WI38 (cell line): ENCODE measurements around the gene CFAP210.

ENCODE experiments used
- H3K4me3 ChIP-seq: 2 replicates; pipeline ENCODE4 v1.5.1; 2011; ENCODE audit warnings: low read depth, mild to moderate bottlenecking, control low read depth, low read length
- TF ChIP-seq, protein P1 (sequence below): IDR thresholded peaks from 2 replicates; pipeline ENCODE4 v1.5.1; 2012; ENCODE audit warnings: low read depth, mild to moderate bottlenecking, control low read depth, low read length

The CFAP210 gene

DNA sequence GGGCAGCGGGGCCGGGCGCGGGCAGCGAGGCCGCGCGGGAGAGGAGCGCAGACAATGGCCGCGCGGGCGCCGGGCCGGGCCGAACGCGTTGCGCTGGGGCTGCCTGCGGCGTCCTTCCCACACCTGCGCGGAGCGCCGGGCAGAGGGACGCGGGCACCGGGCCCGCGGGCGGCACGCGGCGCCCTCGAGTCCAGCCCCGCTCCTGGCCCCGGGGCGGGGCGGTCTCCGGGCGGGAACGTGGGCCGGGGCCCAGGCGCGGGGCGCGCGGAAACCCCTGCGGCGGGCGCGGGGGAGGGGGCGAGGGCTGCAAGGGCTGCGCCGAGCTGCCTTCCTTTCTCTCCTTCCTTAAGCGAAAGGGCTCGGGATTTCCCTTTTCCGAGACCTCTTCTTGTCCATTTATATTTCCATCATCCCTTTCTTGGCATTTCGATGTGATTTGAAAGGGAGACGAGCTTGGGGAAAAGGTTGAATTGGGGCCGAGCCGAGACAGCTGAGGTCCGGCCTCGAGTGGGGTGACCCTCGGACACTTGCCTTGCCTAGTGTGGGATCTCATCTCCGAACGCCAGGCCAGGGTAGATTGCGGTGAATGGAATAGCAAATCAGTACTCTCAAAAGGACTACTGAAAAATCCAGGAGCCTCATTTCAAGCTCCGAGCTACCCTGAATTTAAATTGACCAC is 40.1 kb upstream of the CFAP210 start:
- TF ChIP-seq, protein P1, sequence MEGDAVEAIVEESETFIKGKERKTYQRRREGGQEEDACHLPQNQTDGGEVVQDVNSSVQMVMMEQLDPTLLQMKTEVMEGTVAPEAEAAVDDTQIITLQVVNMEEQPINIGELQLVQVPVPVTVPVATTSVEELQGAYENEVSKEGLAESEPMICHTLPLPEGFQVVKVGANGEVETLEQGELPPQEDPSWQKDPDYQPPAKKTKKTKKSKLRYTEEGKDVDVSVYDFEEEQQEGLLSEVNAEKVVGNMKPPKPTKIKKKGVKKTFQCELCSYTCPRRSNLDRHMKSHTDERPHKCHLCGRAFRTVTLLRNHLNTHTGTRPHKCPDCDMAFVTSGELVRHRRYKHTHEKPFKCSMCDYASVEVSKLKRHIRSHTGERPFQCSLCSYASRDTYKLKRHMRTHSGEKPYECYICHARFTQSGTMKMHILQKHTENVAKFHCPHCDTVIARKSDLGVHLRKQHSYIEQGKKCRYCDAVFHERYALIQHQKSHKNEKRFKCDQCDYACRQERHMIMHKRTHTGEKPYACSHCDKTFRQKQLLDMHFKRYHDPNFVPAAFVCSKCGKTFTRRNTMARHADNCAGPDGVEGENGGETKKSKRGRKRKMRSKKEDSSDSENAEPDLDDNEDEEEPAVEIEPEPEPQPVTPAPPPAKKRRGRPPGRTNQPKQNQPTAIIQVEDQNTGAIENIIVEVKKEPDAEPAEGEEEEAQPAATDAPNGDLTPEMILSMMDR: no peak

GRCh38 chr2:169732583-169733358 is 38.6 kb upstream of the CFAP210 start:
- H3K4me3 ChIP-seq: peak overlapping the region; percentile 62; the same call in 1 of the 2 replicates
- TF ChIP-seq, protein P1: no peak

More for the DNA sequence above, 40.1 kb upstream of the CFAP210 start:
- peak overlapping the region; percentile 62 for H3K4me3 ChIP-seq

DNA sequence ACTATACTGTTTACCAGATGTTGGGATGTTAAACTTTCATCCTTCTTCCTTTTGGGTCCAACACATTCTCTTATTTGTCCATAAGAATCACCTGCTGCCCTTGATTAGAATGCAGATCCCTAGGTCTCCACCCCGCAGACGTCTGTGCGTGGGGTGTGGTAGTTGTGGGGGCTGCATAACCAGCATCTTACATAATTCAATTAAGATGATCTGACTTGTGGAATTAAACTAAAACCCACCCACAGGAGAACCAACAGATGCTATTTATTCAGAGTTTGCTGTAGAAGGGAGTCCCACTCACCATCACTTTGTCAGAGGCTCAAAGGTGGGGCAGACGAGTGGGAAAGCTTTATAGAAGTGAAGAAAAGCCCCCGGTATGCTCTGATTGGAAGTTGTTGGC is 37.9 kb upstream of the CFAP210 start:
- no peak overlapping the region for H3K4me3 ChIP-seq
- TF ChIP-seq, protein P1: no peak

DNA sequence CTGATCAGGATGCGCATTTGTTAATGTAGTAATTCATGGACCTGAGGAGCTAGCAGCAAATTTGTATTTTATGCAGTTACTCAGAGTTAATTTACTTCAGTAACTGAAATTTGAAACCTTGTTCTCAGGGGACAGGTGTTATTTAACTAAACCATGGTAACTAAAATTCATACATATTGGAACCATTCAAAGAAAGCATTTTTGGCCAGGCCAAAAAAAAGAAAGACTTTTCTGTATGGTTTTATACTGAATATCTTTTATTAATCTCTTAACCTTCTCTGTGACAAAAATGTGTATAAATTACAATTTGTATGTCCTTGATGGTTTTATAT is 35.0 kb upstream of the CFAP210 start:
- H3K4me3 ChIP-seq: no peak overlapping the region
- TF ChIP-seq, protein P1: no peak

GRCh38 chr2:169727065-169727464 is 32.9 kb upstream of the CFAP210 start:
- H3K4me3 ChIP-seq: no peak overlapping the region
- TF ChIP-seq, protein P1: no peak

DNA sequence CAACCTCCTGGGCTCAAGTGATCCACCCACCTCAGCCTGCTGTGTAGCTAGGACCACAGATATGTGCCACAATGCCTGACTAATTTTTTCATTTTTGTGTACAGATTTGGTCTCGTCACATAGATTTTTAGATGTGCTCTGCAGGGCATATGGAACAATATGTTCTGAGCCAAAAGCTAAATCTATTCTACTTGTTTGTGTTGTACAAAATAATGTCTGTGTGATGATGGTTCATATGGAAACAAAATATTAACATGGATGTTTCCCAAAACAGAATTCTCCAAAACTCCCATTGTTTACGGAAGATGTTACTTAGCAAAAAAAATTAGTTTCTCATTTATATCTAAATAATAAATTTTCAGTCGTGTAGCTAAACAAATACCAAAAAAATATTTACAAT is 26.8 kb upstream of the CFAP210 start:
- H3K4me3 ChIP-seq: no peak overlapping the region
- TF ChIP-seq, protein P1: no peak

- TF ChIP-seq, protein P1: no peak
- no peak overlapping the region for H3K4me3 ChIP-seq
These were observed 24.8 kb upstream of the CFAP210 start for GRCh38 chr2:169718930-169719504.
